ENCODE results near the gene LDLRAD3.
A peak's percentile ranks its signal among the peaks of the same experiment; 100 is the strongest.

The LDLRAD3 gene

GRCh38 chr11:36233204-36233603, 289.3 kb downstream of the LDLRAD3 start:
- peak in 1 of 3 donors; percentile 4 for DNase-seq

GRCh38 chr11:36234825-36235224, 291.0 kb downstream of the LDLRAD3 start:
- Histone ChIP-seq H3K4me3 (ENCODE audit: control insufficient read depth in 1 of 7, extremely low read depth in 1 of 7, insufficient read depth in 4 of 7, low read depth in 2 of 7, low read length in 6 of 7) (no peak overlapping the region), H3K9me3 (ENCODE audit: control extremely low read depth in 1 of 5, control insufficient read depth in 4 of 5, insufficient read depth in 2 of 5, low read depth in 1 of 5, low read length in 4 of 5) (no peaks in the 10 kb centered on the region), H3K4me1 (ENCODE audit: control extremely low read depth in 1 of 4, control insufficient read depth in 4 of 4, insufficient read depth in 4 of 4, low read length in 3 of 4) (no peaks in the 10 kb centered on the region), H3K27me3 (replicated peaks in 2 of 5; ENCODE audit: control insufficient read depth in 4 of 5, insufficient read depth in 5 of 5, low read length in 4 of 5) (peaks cover 0 to 4% (median 0%) of the 10 kb centered on the region in 5 experiments), H3K27ac (ENCODE audit: insufficient read depth in 1 of 2, low read depth in 1 of 2, low read length in 2 of 2, poor library complexity in 1 of 2, severe bottlenecking in 2 of 2) (no peak overlapping the region), H3K36me3 (ENCODE audit: control insufficient read depth in 4 of 4, insufficient read depth in 4 of 4, low read length in 3 of 4) (no peaks in the 10 kb centered on the region)
- ChIA-PET POLR2A (no interaction called here), CTCF (interaction anchor here (0.8 to 1.3 kb wide), 2 partner anchors 14 to 16 kb away, joined by 3 read pairs; no protein-coding TSS in a partner anchor)
- no peak for DNase-seq
- 100% methylated on average over 2 of the region's 2 CpGs for WGBS (ENCODE audit: insufficient coverage)

More at GRCh38 chr11:36233204-36233603, 289.3 kb downstream of the LDLRAD3 start:
- ChIA-PET POLR2A (no interaction called here), CTCF (interaction anchor here (1.6 kb wide), 1 partner anchor 24 kb away, joined by 3 read pairs; no protein-coding TSS in a partner anchor)
- H3K9me3 ChIP-seq (ENCODE audit: control extremely low read depth in 1 of 5, control insufficient read depth in 4 of 5, insufficient read depth in 2 of 5, low read depth in 1 of 5, low read length in 4 of 5): no peaks in the 10 kb centered on the region
- peaks cover 0 to 4% (median 0%) of the 10 kb centered on the region in 5 experiments for H3K27me3 ChIP-seq (replicated peaks in 2 of 5; ENCODE audit: control insufficient read depth in 4 of 5, insufficient read depth in 5 of 5, low read length in 4 of 5)
- H3K27ac ChIP-seq (ENCODE audit: insufficient read depth in 1 of 2, low read depth in 1 of 2, low read length in 2 of 2, poor library complexity in 1 of 2, severe bottlenecking in 2 of 2): no peak overlapping the region
- no peaks in the 10 kb centered on the region for H3K36me3 ChIP-seq (ENCODE audit: control insufficient read depth in 4 of 4, insufficient read depth in 4 of 4, low read length in 3 of 4)
- no peaks in the 10 kb centered on the region for H3K4me1 ChIP-seq (ENCODE audit: control extremely low read depth in 1 of 4, control insufficient read depth in 4 of 4, insufficient read depth in 4 of 4, low read length in 3 of 4)
- WGBS (ENCODE audit: insufficient coverage): 0% methylated on average over 1 of the region's 3 CpGs
- no peak overlapping the region for H3K4me3 ChIP-seq (ENCODE audit: control insufficient read depth in 1 of 7, extremely low read depth in 1 of 7, insufficient read depth in 4 of 7, low read depth in 2 of 7, low read length in 6 of 7)

GRCh38 chr11:36235750-36236149, 291.9 kb downstream of the LDLRAD3 start:
- H3K36me3 ChIP-seq (ENCODE audit: control insufficient read depth in 4 of 4, insufficient read depth in 4 of 4, low read length in 3 of 4): no peaks in the 10 kb centered on the region
- ChIA-PET POLR2A (no interaction called here), CTCF (interaction anchor here (0.8 kb wide), 1 partner anchor 14 kb away, joined by 3 read pairs; no protein-coding TSS in a partner anchor)
- DNase-seq: no peak
- no peak overlapping the region for H3K4me3 ChIP-seq (ENCODE audit: control insufficient read depth in 1 of 7, extremely low read depth in 1 of 7, insufficient read depth in 4 of 7, low read depth in 2 of 7, low read length in 6 of 7)
- WGBS (ENCODE audit: insufficient coverage): 100% methylated on average over 2 of the region's 3 CpGs
- no peak overlapping the region for H3K27ac ChIP-seq (ENCODE audit: insufficient read depth in 1 of 2, low read depth in 1 of 2, low read length in 2 of 2, poor library complexity in 1 of 2, severe bottlenecking in 2 of 2)
- H3K27me3 ChIP-seq (replicated peaks in 2 of 5; ENCODE audit: control insufficient read depth in 4 of 5, insufficient read depth in 5 of 5, low read length in 4 of 5): peaks cover 0 to 4% (median 0%) of the 10 kb centered on the region in 5 experiments
- H3K4me1 ChIP-seq (ENCODE audit: control extremely low read depth in 1 of 4, control insufficient read depth in 4 of 4, insufficient read depth in 4 of 4, low read length in 3 of 4): no peaks in the 10 kb centered on the region
- H3K9me3 ChIP-seq (ENCODE audit: control extremely low read depth in 1 of 5, control insufficient read depth in 4 of 5, insufficient read depth in 2 of 5, low read depth in 1 of 5, low read length in 4 of 5): no peaks in the 10 kb centered on the region

- Histone ChIP-seq H3K4me3 (ENCODE audit: control insufficient read depth in 1 of 7, extremely low read depth in 1 of 7, insufficient read depth in 4 of 7, low read depth in 2 of 7, low read length in 6 of 7) (no peak overlapping the region), H3K9me3 (ENCODE audit: control extremely low read depth in 1 of 5, control insufficient read depth in 4 of 5, insufficient read depth in 2 of 5, low read depth in 1 of 5, low read length in 4 of 5) (no peaks in the 10 kb centered on the region), H3K4me1 (ENCODE audit: control extremely low read depth in 1 of 4, control insufficient read depth in 4 of 4, insufficient read depth in 4 of 4, low read length in 3 of 4) (no peaks in the 10 kb centered on the region), H3K36me3 (ENCODE audit: control insufficient read depth in 4 of 4, insufficient read depth in 4 of 4, low read length in 3 of 4) (no peaks in the 10 kb centered on the region), H3K27ac (ENCODE audit: insufficient read depth in 1 of 2, low read depth in 1 of 2, low read length in 2 of 2, poor library complexity in 1 of 2, severe bottlenecking in 2 of 2) (no peak overlapping the region), H3K27me3 (replicated peaks in 2 of 5; ENCODE audit: control insufficient read depth in 4 of 5, insufficient read depth in 5 of 5, low read length in 4 of 5) (no peaks in the 10 kb centered on the region)
- DNase-seq: no peak
- POLR2A ChIA-PET: no interaction called here
- CTCF ChIA-PET: no interaction called here
Measured at GRCh38 chr11:36237391-36237790, 293.5 kb downstream of the LDLRAD3 start.

GRCh38 chr11:36238036-36238631, 294.3 kb downstream of the LDLRAD3 start:
- Histone ChIP-seq H3K27me3 (replicated peaks in 2 of 5; ENCODE audit: control insufficient read depth in 4 of 5, insufficient read depth in 5 of 5, low read length in 4 of 5) (no peaks in the 10 kb centered on the region), H3K36me3 (ENCODE audit: control insufficient read depth in 4 of 4, insufficient read depth in 4 of 4, low read length in 3 of 4) (no peaks in the 10 kb centered on the region), H3K9me3 (ENCODE audit: control extremely low read depth in 1 of 5, control insufficient read depth in 4 of 5, insufficient read depth in 2 of 5, low read depth in 1 of 5, low read length in 4 of 5) (no peaks in the 10 kb centered on the region), H3K4me1 (ENCODE audit: control extremely low read depth in 1 of 4, control insufficient read depth in 4 of 4, insufficient read depth in 4 of 4, low read length in 3 of 4) (no peaks in the 10 kb centered on the region), H3K27ac (ENCODE audit: insufficient read depth in 1 of 2, low read depth in 1 of 2, low read length in 2 of 2, poor library complexity in 1 of 2, severe bottlenecking in 2 of 2) (no peak overlapping the region), H3K4me3 (ENCODE audit: control insufficient read depth in 1 of 7, extremely low read depth in 1 of 7, insufficient read depth in 4 of 7, low read depth in 2 of 7, low read length in 6 of 7) (no peak overlapping the region)
- peak in 1 of 3 donors; percentile 7 for DNase-seq
- POLR2A ChIA-PET: no interaction called here
- CTCF ChIA-PET: no interaction called here

- no peaks in the 10 kb centered on the region for H3K4me1 ChIP-seq (ENCODE audit: control extremely low read depth in 1 of 4, control insufficient read depth in 4 of 4, insufficient read depth in 4 of 4, low read length in 3 of 4)
- H3K9me3 ChIP-seq (ENCODE audit: control extremely low read depth in 1 of 5, control insufficient read depth in 4 of 5, insufficient read depth in 2 of 5, low read depth in 1 of 5, low read length in 4 of 5): no peaks in the 10 kb centered on the region
- no peak overlapping the region for H3K27ac ChIP-seq (ENCODE audit: insufficient read depth in 1 of 2, low read depth in 1 of 2, low read length in 2 of 2, poor library complexity in 1 of 2, severe bottlenecking in 2 of 2)
- CTCF ChIA-PET: no interaction called here
- no CpG with 5 or more reads among the region's 1 CpG for WGBS (ENCODE audit: insufficient coverage)
- DNase-seq: no peak
- no peaks in the 10 kb centered on the region for H3K27me3 ChIP-seq (replicated peaks in 2 of 5; ENCODE audit: control insufficient read depth in 4 of 5, insufficient read depth in 5 of 5, low read length in 4 of 5)
- no peak overlapping the region for H3K4me3 ChIP-seq (ENCODE audit: control insufficient read depth in 1 of 7, extremely low read depth in 1 of 7, insufficient read depth in 4 of 7, low read depth in 2 of 7, low read length in 6 of 7)
- POLR2A ChIA-PET: no interaction called here
- no peaks in the 10 kb centered on the region for H3K36me3 ChIP-seq (ENCODE audit: control insufficient read depth in 4 of 4, insufficient read depth in 4 of 4, low read length in 3 of 4)
Measured at GRCh38 chr11:36238881-36239280, 295.0 kb downstream of the LDLRAD3 start.

GRCh38 chr11:36239636-36240035, 295.8 kb downstream of the LDLRAD3 start:
- CTCF ChIA-PET: no interaction called here
- H3K27me3 ChIP-seq (replicated peaks in 2 of 5; ENCODE audit: control insufficient read depth in 4 of 5, insufficient read depth in 5 of 5, low read length in 4 of 5): no peaks in the 10 kb centered on the region
- POLR2A ChIA-PET: no interaction called here
- no peak for DNase-seq
- 100% methylated on average over 2 of the region's 3 CpGs for WGBS (ENCODE audit: insufficient coverage)
- no peaks in the 10 kb centered on the region for H3K4me1 ChIP-seq (ENCODE audit: control extremely low read depth in 1 of 4, control insufficient read depth in 4 of 4, insufficient read depth in 4 of 4, low read length in 3 of 4)
- H3K4me3 ChIP-seq (ENCODE audit: control insufficient read depth in 1 of 7, extremely low read depth in 1 of 7, insufficient read depth in 4 of 7, low read depth in 2 of 7, low read length in 6 of 7): no peak overlapping the region
- no peaks in the 10 kb centered on the region for H3K9me3 ChIP-seq (ENCODE audit: control extremely low read depth in 1 of 5, control insufficient read depth in 4 of 5, insufficient read depth in 2 of 5, low read depth in 1 of 5, low read length in 4 of 5)
- H3K36me3 ChIP-seq (ENCODE audit: control insufficient read depth in 4 of 4, insufficient read depth in 4 of 4, low read length in 3 of 4): no peaks in the 10 kb centered on the region
- H3K27ac ChIP-seq (ENCODE audit: insufficient read depth in 1 of 2, low read depth in 1 of 2, low read length in 2 of 2, poor library complexity in 1 of 2, severe bottlenecking in 2 of 2): no peak overlapping the region

Data from common myeloid progenitor, CD34-positive (primary cell).